ENCODE data around the gene HOXA6.

HOXA6 gene

DNA sequence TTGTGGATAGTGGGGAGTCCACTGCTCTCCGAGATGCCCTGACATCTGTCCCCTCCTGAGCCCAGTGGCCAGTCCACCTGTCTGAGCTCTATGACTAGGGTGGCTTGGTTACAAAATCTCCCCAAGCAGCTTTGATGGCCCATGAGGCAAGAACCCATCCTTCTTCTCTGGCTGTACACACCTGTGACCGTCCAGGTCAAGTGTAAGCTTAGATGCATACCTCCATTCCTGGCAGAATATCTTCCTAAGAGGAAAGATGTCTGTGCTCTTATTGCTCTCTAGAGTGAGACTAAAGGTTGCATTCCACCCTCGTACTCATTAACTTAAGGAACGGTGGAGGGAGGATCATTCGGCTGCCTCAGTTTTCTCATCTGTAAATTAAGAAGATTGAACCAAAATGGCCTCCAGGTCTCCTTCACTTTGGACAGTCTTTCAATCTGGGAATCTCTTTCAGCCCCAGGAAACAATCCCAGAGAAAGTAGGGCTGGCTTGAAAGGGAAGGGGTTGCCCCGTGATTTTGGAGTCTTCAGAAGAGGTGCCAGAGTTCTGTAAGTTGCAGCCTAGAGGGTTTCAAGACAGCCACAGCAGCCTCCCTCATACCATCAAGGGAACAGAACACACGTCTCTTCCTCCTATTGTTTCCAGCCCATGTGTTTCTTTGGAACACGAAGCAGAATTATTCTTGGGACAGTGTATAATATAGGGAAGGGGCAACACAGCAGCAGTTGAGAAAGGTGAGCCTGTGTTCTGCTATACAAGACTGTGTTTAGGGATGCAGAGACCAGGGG lies 22.5 kb downstream of the HOXA6 start:
- DNase-seq (ENCODE audit: low read depth in 3 of 3, low spot score in 1 of 3), result no peak

DNA sequence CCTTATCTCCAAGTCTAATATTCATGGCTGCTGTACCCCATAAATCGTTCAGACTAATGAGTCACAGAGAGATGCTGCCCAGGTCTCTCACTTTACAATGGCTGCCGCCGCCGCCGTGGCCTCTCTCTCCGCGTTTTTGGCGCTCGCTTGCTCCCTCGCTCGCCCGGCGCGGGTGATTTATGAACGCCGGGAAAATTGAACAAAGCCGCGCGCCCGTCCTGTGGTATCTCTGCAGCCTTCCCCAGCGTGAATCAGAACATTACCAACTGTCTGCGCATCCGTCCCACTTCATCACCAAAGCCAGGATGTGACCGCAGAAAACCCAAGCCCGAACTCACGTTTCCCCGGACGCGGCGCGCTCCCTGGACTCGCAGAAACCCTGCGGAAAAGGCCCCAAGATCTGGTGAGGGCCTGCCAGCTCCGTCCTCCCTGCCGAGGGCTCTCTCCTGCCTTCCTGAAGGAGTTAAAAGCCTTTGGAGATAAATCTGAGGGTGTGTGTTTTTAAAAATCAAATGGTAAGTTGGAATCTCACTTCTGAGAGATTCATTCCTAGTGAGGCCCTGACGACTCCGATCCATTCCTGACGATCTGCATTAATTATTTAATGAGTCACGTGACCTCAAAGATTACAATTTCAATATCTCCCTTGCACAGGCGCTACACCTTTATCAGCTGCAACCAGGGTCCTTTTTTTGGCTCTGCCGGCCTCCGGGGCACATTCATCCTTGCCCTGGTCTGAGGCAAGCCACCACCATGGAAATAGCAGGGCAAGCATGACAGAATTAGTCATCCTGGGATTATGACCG lies 23.3 kb downstream of the HOXA6 start:
- DNase-seq (ENCODE audit: low read depth in 3 of 3, low spot score in 1 of 3), result no peak

DNA sequence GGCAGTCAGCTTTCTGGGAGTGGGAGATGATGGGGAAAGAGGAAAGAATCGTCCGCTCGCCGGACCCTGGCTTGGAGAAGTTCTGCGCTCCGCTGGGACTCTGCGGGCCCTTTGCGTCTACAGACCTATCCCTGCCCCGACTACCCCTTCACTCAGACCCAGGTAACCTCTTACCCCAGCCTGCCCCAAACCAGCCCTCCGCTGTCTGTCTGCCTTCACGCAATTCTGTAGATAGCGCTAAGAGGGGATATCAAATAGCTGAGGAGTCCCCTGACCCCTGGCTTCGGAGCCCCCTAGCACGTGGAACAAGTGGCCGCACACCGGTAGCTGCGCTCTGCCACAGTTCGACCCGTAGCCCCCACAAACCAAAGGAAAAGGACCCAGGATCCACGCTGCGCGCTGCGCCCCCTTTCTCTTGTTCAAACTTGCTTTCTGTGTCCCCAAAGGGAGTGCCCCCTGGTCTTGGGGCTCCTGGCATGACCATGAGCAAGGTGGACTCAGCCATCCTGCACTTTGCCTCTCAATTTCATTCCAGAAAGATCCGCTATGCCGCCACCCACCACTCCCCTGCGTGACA lies 24.0 kb downstream of the HOXA6 start:
- DNase-seq (ENCODE audit: low read depth in 3 of 3, low spot score in 1 of 3), result no peak

DNA sequence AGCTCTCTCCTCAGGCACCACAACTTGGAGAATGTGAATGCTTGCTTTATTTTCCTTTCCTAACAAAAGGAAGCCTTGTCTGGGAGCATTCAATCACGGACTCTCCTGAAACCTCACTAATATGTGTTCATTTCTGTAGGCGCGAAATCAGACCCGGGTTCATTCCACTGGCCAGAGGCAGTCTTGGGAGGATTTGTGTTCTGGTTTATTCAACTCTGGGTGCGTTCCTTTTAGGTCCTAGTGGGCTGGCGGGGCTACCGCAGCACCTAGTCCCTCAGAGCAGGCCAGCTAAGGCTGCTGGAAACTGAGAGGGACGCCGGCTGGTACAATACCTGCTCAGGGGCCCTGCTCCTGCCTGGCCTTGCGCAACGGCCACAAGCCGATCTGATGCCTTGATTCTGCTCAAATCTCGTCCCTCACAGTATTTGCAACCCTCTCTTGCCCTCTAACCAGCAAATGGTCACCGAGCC lies 24.5 kb downstream of the HOXA6 start:
- DNase-seq (ENCODE audit: low read depth in 3 of 3, low spot score in 1 of 3), result no peak

DNA sequence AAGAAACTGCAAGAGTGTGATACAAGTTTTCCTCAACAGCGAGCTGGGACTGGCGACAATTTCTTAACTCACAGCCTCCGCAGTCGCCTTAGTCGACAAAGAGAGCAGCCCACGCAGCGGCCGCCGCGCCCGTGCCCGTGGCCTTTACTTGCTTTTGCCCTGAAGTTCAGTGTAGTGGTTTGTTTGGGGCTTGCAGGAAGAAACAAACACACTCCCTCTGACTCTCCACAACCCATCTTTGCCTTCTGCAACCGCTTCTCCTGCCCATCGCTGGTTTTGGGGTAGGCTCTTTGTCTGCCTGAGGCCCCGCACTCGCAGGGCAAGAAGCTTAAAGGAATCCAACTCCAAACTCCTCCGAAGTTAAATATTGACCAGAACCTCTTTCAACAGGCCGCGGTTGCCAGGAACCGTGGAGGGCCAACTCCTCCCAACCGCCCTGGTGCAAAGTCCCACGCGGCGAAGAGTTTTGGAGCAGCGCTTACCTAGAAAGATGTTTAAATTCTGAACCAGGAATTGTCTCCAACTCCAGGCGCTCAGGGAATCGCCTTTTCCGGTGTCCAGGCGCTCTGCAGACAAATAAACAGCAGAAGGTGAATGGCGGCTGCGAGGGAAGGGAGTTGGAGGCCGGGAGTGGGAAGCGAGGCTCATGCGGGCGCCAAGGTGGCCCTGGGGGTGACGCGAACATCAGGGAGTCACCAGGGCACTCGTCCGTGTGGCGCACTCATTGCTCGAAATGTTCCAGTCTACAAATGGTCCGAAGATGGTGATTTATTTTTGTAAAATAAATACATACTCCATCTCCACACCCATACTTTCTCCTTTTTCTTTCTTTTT lies 25.3 kb downstream of the HOXA6 start:
- DNase-seq (ENCODE audit: low read depth in 3 of 3, low spot score in 1 of 3), result no peak

DNA sequence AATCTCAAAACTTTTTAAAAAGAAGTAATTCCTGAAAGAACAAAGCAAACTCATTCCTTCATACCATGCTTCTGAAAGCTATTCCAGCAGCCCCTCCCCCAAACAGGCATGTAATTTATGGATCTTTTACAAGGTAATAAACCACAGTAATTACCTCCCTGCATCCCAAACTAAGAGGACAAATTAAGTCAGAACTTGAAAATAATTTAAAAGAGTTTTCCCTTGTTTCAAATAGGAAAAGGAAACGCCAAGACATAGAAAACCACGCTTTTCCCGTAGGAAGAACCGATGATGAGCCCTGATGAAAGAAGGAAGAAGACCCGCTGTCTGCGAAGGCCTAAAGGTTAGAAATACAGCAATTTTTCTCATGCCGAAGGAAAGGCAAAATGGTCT lies 25.9 kb downstream of the HOXA6 start:
- DNase-seq (ENCODE audit: low read depth in 3 of 3, low spot score in 1 of 3), result no peak

DNA sequence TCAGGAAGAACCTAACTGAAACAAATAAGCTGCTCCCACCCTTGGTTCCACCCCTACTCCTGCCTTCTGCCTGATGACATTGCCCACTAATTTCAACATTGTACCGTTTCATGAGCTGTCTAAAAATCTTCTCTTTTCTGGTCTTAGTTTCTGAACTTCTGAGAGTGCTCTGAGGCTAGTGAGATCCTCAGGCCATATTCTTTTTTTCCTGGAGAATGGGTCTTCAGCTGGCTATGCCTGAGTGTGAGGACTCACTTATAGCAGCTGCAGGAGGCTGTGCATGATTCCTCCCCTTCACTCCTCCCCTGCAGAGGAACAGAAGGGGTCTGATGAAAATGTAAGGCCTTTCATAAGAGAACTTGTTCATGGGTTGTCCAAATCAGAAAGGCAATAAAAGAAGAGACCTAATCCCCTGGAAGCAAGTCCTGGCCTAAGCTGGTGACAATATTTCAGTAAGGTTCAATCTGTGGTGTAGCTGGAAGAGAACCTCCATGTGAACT lies 28.1 kb downstream of the HOXA6 start:
- DNase-seq (ENCODE audit: low read depth in 3 of 3, low spot score in 1 of 3), result no peak

DNA sequence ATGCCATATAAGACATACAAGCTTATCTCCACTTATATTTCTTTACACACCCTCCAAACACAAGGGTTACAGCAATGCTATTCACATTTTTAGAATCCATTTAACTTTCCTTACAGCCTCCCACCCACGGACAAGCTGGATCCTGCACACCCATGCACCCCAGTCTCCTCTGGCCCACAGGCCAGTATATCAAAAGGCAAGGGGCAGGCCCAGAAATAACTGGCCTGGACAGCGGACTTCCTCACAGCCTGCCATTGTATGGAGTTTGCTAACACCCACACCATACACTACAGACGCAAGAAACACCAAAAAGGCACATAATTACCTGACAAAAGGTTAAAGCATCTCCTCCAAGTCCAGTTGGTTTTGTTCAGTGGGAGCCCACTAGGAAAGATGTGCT lies 29.0 kb downstream of the HOXA6 start:
- no peak for DNase-seq (ENCODE audit: low read depth in 3 of 3, low spot score in 1 of 3)

DNA sequence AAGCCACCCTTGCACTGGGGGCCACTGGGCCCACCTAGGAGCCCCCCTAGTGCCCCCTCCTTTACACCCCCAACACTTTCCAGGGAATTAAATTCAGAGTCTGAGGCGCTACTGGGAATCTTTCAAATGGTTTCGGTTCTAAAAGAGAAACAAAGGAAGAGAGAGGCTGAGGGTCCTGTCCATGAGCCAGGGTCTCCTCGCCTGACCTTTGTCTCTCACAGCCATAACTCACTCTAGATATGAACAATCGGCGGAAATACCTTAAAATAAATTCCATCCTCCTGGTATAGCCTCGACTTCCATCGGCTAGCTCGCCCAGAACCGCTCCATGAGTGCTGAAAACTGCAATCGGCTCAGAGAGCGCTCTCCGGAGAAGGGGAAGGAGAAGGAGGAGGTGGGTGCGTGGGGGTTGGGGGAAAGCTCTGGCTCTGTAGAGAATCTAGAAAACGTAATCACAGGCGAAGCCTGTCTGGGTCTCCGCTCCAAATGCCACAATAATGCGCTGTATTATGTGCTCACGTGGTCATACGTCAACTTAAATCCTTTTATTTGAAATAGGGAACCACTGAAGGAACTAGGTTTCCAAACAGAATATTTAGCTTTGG lies 29.6 kb downstream of the HOXA6 start:
- no peak for DNase-seq (ENCODE audit: low read depth in 3 of 3, low spot score in 1 of 3)

DNA sequence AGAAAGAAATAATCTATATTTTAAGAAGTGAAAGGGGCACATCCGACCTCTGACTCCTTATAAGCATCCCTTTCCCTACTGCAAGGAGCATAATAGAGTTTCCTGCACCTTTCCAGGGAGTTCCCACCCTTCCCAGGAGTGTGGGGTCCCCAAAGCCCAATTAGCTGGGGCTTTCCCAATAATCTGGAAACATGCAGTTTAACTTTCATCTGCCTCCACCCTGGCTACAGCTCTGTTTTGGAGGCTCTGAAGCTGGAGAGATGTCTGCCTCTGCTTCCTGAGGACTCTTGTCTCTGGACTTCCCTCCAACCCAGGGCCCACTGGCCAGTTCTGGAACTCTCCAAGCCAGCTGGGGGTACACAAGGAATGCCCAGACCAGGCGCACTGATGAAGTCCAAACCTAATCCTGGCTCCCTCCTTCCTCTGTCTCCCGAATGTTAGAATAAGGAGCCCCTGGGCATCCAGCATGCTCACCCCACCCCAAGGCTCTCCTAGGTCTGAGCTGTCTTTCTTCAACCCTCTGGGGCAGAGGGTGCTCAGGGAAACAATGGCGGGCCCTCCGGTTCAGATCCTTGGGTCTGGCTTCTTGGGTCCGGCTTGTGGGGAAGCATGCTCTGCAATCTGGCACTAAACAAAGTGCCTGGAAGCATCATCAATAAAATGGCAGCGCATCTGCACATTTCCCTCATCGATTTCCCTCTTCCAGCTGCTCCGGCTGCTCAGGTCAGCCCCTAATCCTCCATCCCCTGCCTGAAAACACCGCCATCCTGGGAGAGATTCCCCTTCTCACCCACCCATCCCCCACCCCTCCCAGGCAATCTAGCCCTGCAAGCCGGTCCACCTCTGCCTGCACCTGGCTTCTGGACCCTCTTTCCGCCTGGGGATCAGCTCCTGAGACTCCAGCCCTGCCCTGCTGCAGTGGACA lies 30.4 kb downstream of the HOXA6 start:
- no peak for DNase-seq (ENCODE audit: low read depth in 3 of 3, low spot score in 1 of 3)

DNA sequence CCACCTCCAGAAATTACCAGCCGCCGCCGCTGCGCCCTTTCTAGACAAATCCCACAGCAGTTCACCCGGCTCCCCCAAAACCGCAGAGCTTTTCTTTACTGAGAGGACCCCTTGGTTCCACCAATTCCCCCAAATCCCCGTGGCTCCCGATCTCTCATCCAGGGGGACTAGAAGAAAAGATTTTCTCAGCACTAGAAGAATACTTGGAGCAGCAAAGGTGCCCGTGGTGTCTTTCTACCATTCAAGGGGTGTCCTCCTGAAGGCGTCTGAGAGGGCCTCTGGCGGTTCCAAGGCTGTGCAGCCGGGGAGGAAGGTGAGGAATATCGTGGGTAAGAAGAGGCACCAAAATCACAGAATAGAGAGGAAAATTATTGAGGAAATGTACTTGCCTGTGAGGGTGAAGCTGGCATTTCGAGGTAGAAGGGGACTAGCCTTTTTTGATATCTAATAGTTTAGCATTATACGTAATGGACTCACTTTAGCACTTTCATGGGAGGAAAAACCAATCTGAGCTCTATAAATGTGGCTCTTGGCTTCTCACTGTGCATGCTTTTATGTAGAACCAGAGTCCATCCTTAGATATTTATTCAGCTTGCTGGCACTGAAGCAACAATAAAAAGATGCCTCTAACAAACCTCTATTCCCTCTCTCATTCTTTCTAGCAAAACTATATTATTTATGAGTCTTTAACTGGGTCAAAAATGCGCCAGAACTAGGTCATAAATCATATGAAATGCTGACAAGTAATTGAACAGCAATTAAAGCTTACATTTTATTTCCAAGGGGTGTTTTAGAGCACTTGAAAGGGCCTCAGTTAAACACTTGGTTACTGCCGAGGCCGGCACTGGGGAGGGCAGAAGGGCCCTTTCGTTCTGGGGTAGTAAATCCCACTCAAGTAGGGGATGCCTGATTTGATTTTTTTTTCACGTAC lies 31.3 kb downstream of the HOXA6 start:
- DNase-seq (ENCODE audit: low read depth in 3 of 3, low spot score in 1 of 3), result no peak

DNA sequence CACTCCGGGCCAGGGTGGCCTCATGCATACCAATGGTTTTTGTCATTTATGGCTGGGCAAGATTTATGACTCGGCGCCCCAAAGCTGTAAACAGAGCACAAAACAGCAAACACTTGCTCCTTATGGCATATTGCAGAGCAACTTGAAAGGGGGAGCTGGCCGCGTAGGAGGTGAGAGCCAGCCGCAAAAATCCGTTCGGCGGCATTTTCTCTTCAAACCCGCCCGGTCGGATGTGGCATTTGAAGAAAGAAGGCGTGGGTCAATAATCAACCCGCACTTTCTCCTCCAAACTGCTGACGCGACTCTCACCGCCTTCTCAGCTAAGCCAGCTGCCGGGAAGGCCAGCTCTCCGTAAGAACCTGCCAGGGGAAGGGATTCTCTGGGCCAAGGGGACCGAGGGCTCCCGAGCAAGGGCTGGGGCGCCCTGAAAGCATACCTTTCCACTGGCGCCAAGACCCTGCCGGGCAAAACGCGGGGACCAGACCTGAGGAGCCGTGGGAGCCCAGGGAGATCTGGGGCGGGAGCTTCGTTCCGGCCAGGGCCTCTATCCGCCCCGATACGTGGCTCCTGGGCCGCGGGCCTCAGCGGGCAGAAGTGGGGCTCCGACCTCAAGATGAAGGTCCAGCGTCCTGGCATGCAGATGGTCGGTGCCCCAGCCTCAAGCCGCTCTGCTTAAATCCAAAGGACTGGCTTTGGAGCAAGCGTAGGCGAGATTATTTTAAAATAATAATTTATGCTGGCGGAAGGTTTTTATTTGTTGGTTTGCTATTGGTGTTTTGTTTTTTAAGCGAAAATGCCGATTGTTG lies 32.1 kb downstream of the HOXA6 start:
- no peak for DNase-seq (ENCODE audit: low read depth in 3 of 3, low spot score in 1 of 3)

DNA sequence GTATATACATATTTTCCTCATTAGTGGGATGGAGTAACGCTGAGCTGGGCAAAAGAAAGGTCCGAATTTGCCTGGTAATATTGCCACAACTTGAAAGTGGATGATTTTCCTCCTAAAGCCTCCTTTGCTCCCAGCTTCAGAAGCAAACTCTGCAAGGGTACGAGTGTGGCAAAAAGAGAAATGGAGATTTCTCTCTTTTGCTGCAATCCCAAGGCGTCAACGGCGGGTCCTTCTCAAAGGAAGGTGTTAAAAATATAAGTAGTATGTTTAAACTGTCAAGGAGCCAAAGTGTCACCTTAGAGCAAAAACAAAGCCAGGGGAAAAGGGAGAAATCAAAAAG lies 32.7 kb downstream of the HOXA6 start:
- no peak for DNase-seq (ENCODE audit: low read depth in 3 of 3, low spot score in 1 of 3)

DNA sequence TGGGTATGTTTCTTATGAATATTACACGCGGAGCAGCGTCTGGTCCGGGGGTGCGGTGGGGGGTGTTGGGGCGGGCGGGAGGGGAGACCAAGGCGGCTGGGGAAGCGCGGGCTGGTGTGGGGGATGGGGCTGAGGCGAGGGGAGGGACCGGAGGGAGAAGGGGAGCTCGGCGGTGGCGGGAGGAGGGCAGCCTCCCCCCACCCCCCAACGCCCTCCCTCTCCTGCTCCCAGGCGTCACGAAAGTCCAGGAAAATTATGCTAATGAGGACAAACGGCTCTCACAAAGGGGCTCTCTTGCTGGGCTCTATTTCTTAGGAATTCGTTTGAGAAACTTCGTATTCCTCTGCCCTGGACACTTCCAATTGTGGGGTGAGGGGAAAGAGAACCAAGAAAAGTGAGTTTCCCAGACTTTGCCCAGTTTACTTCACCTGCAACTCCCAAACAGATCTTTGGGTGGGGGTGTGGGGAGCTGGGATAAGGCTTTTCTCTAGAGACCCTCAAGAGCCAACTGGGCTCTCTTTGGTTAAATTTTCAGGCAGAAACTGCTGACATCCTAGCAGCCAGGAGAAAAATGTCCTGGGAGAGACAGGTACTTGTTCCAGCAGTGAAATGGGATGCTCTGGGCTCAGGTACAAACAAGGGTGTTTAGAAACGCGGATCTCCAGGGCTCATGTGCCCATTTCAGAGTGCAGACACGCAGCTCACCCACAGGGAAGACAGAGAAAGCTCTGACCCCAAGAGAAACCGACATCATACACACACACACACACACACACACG lies 33.4 kb downstream of the HOXA6 start:
- DNase-seq (ENCODE audit: low read depth in 3 of 3, low spot score in 1 of 3), result no peak

DNA sequence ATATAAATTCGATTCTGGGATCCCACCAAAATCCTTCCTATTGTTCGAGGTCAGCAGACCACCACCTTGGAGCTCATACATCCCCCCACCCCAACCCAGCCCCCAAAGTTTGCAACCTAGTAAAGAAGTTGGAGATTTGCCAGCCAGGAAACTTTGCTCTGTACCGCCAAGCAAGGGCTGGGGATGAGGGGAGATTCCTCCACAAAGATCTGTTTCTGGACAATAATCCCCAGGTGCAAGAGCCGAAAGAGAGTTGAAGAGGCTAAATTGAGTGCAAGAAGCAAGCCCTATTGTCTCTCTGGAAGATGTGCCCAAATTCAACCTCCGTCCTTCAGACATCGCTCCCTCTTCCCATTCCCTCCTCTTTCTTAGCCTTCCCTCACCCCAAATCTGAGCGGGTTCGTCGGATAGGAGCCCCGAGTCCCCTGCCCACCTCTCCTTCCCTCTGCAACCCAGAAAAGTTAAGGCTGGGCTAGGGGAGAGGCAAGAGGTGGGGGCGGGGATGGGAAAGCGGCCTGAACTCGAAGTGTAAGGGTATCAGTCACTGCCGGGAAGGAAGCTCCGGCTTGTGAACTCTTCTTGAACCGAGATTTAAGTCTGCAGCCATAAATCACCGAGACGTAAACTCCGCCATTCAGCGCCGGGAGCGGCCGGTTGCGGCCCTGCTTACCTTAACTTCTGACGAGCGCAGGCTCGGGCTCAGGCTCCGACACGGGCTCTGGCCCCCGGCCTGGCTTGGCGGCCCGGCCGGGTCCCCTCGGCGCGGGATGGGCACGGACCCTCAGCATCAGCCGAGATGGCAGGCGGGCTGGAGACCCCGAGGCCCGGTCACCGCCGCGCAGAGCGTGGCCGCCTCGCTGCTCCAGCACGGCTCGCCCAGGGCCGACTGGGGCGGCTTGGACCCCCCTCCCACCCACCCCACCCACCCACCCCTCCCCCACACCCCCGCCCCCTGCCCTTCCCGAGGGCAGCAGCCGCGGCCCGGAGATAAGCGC lies 34.3 kb downstream of the HOXA6 start:
- no peak for DNase-seq (ENCODE audit: low read depth in 3 of 3, low spot score in 1 of 3)

DNA sequence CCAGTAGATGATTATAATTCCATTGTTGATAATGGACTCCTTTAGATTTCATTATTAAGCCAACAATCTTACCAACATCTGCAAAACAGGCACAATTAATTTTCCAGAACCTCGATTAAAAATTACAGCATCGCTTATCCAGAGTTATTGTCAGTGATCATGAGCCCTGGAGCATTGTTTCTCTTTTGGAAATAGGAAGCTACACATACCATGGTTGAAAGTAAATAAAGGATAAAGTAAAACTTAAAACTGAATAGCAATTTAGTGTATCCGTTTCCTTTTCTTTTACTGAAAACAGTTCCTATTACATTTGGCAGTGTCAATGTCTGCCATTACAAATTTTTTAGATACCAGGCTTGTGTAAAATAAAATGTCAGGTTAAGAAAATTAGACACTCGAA lies 35.2 kb downstream of the HOXA6 start:
- no peak for DNase-seq (ENCODE audit: low read depth in 3 of 3, low spot score in 1 of 3)

All from stimulated activated CD4-positive, alpha-beta T cell treated with anti-CD3 and anti-CD28 coated beads, TNF-alpha, amount 100 ng/mL, for 1 hour (primary cell).